ENCODE results near the gene PARP6. TPM values are rescaled to one million over a fixed set of nuclear protein-coding genes. Genes with fewer than 3 reads are reported as not detected.

PARP6 gene
- total RNA-seq, 1 experiment from 2014 or later = 52.5 TPM

GRCh38 chr15:72252663-72253299 is 19.6 kb downstream of the PARP6 start:
- H3K27me3 ChIP-seq = no peaks in the 10 kb centered on the region
- H3K4me1 ChIP-seq = no peaks in the 10 kb centered on the region
- H3K36me3 ChIP-seq = peaks cover 88% of the 10 kb centered on the region
- H3K9me3 ChIP-seq (replicated peaks) = no peaks in the 10 kb centered on the region
- H3K4me3 ChIP-seq = no peak overlapping the region
- H3K27ac ChIP-seq = no peak overlapping the region
- no peak for DNase-seq

GRCh38 chr15:72249142-72249810 is 23.1 kb downstream of the PARP6 start:
- no peak overlapping the region for H3K27ac ChIP-seq
- H3K4me1 ChIP-seq = no peaks in the 10 kb centered on the region
- no peak for DNase-seq
- no peaks in the 10 kb centered on the region for H3K9me3 ChIP-seq (replicated peaks)
- H3K36me3 ChIP-seq = peaks cover 68% of the 10 kb centered on the region
- no peaks in the 10 kb centered on the region for H3K27me3 ChIP-seq
- no peak overlapping the region for H3K4me3 ChIP-seq

GRCh38 chr15:72248514-72248913 is 23.8 kb downstream of the PARP6 start:
- DNase-seq = no peak
- H3K27me3 ChIP-seq = no peaks in the 10 kb centered on the region
- no peaks in the 10 kb centered on the region for H3K9me3 ChIP-seq (replicated peaks)
- H3K4me3 ChIP-seq = no peak overlapping the region
- H3K4me1 ChIP-seq = no peaks in the 10 kb centered on the region
- H3K27ac ChIP-seq = no peak overlapping the region
- H3K36me3 ChIP-seq = peaks cover 67% of the 10 kb centered on the region

- DNase-seq = no peak
- H3K27me3 ChIP-seq = no peaks in the 10 kb centered on the region
- peaks cover 54% of the 10 kb centered on the region; the same call in 1 of the 2 replicates for H3K36me3 ChIP-seq
- H3K27ac ChIP-seq = no peak overlapping the region
- H3K4me3 ChIP-seq = no peak overlapping the region
- H3K4me1 ChIP-seq = peaks cover 6% of the 10 kb centered on the region
- H3K9me3 ChIP-seq (replicated peaks) = no peaks in the 10 kb centered on the region
These were observed 29.5 kb downstream of the PARP6 start for GRCh38 chr15:72242775-72243370.

- H3K4me3 ChIP-seq = no peak overlapping the region
- H3K27ac ChIP-seq = no peak overlapping the region
- H3K36me3 ChIP-seq = peaks cover 47% of the 10 kb centered on the region; the same call in 1 of the 2 replicates
- H3K4me1 ChIP-seq = peaks cover 22% of the 10 kb centered on the region
- DNase-seq = no peak
- H3K27me3 ChIP-seq = no peaks in the 10 kb centered on the region
- H3K9me3 ChIP-seq (replicated peaks) = no peaks in the 10 kb centered on the region
These were observed 32.7 kb downstream of the PARP6 start for GRCh38 chr15:72239652-72240051.

GRCh38 chr15:72238586-72238985 is 33.8 kb downstream of the PARP6 start:
- Histone ChIP-seq H3K9me3 (replicated peaks) (no peaks in the 10 kb centered on the region), H3K27me3 (no peaks in the 10 kb centered on the region), H3K4me1 (peaks cover 22% of the 10 kb centered on the region), H3K36me3 (peaks cover 37% of the 10 kb centered on the region; the same call in 1 of the 2 replicates), H3K4me3 (no peak overlapping the region), H3K27ac (no peak overlapping the region; the same call in 1 of the 2 replicates)
- DNase-seq = no peak

GRCh38 chr15:72237853-72238224 is 34.5 kb downstream of the PARP6 start:
- H3K4me1 ChIP-seq = peaks cover 22% of the 10 kb centered on the region
- no peak overlapping the region for H3K4me3 ChIP-seq
- peaks cover 35% of the 10 kb centered on the region; the same call in 1 of the 2 replicates for H3K36me3 ChIP-seq
- DNase-seq = peak in 1 of 2 experiments; percentile 17
- H3K9me3 ChIP-seq (replicated peaks) = no peaks in the 10 kb centered on the region
- H3K27ac ChIP-seq = peak overlapping the region; percentile 86
- no peaks in the 10 kb centered on the region for H3K27me3 ChIP-seq

GRCh38 chr15:72237029-72237852 is 35.1 kb downstream of the PARP6 start:
- H3K4me1 ChIP-seq = peaks cover 28% of the 10 kb centered on the region
- no peaks in the 10 kb centered on the region for H3K9me3 ChIP-seq (replicated peaks)
- peak overlapping the region; percentile 86 for H3K27ac ChIP-seq
- H3K27me3 ChIP-seq = no peaks in the 10 kb centered on the region
- H3K36me3 ChIP-seq = peaks cover 29% of the 10 kb centered on the region; the same call in 1 of the 2 replicates
- peak; percentile 85 to 87 for DNase-seq
- peak overlapping the region; percentile 33 for H3K4me3 ChIP-seq

GRCh38 chr15:72236381-72237003 is 35.9 kb downstream of the PARP6 start:
- H3K27ac ChIP-seq = peak overlapping the region; percentile 86
- H3K4me1 ChIP-seq = peaks cover 29% of the 10 kb centered on the region
- H3K9me3 ChIP-seq (replicated peaks) = no peaks in the 10 kb centered on the region
- H3K4me3 ChIP-seq = peak overlapping the region; percentile 33
- H3K36me3 ChIP-seq = peaks cover 23% of the 10 kb centered on the region; the same call in 1 of the 2 replicates
- no peaks in the 10 kb centered on the region for H3K27me3 ChIP-seq
- no peak for DNase-seq

GRCh38 chr15:72235298-72235697 is 37.1 kb downstream of the PARP6 start:
- peaks cover 11% of the 10 kb centered on the region for H3K36me3 ChIP-seq
- H3K27ac ChIP-seq = no peak overlapping the region
- no peaks in the 10 kb centered on the region for H3K27me3 ChIP-seq
- no peak for DNase-seq
- H3K4me1 ChIP-seq = peaks cover 29% of the 10 kb centered on the region
- H3K4me3 ChIP-seq = no peak overlapping the region
- H3K9me3 ChIP-seq (replicated peaks) = no peaks in the 10 kb centered on the region

- Histone ChIP-seq H3K9me3 (replicated peaks) (no peaks in the 10 kb centered on the region), H3K36me3 (peaks cover 10% of the 10 kb centered on the region), H3K4me3 (no peak overlapping the region), H3K4me1 (peaks cover 29% of the 10 kb centered on the region), H3K27ac (no peak overlapping the region), H3K27me3 (no peaks in the 10 kb centered on the region)
- no peak for DNase-seq
These were observed 38.6 kb downstream of the PARP6 start for GRCh38 chr15:72233769-72234168.

GRCh38 chr15:72231833-72232478 is 40.4 kb downstream of the PARP6 start:
- peaks cover 17% of the 10 kb centered on the region for H3K36me3 ChIP-seq
- H3K4me3 ChIP-seq = peak overlapping the region; percentile 96
- DNase-seq = peak; percentile 48 to 61
- H3K27me3 ChIP-seq = no peaks in the 10 kb centered on the region
- H3K27ac ChIP-seq = peak overlapping the region; percentile 98
- peaks cover 20% of the 10 kb centered on the region for H3K4me1 ChIP-seq
- H3K9me3 ChIP-seq (replicated peaks) = no peaks in the 10 kb centered on the region

- H3K9me3 ChIP-seq (replicated peaks) = no peaks in the 10 kb centered on the region
- peak within 1 kb of the TSS; percentile 98 for H3K27ac ChIP-seq
- peak; percentile 99 to 100 for DNase-seq
- H3K27me3 ChIP-seq = no peaks in the 10 kb centered on the region
- peak within 1 kb of the TSS; percentile 96 for H3K4me3 ChIP-seq
- peaks cover 18% of the 10 kb centered on the region for H3K4me1 ChIP-seq
- H3K36me3 ChIP-seq = peaks cover 22% of the 10 kb centered on the region
These were observed 41.1 kb downstream of the PARP6 start, which contains the start of gene PKM for GRCh38 chr15:72231066-72231832. Gene PKM (minus strand): TSS chr15:72231190. CDS start chr15:72219097, 12,093 bp downstream.
